ENCODE results near the gene TBRG4. TPM values are rescaled to one million over a fixed set of nuclear protein-coding genes. Genes with fewer than 3 reads are reported as not detected.

Gene TBRG4
- total and polyA plus RNA-seq, 9 donors = 28.6 to 67.5 (median 49.9) TPM

GRCh38 chr7:45151131-45151684, 39.7 kb upstream of the TBRG4 start:
- intact Hi-C loops (cut with DNase I) = no loop called here
- H3K9me3 ChIP-seq = no peaks in the 10 kb centered on the region
- no peaks in the 10 kb centered on the region for H3K4me1 ChIP-seq (ENCODE audit: insufficient read depth)
- no peak overlapping the region for H3K4me3 ChIP-seq
- no peaks in the 10 kb centered on the region for H3K36me3 ChIP-seq
- TF ChIP-seq, protein P1, sequence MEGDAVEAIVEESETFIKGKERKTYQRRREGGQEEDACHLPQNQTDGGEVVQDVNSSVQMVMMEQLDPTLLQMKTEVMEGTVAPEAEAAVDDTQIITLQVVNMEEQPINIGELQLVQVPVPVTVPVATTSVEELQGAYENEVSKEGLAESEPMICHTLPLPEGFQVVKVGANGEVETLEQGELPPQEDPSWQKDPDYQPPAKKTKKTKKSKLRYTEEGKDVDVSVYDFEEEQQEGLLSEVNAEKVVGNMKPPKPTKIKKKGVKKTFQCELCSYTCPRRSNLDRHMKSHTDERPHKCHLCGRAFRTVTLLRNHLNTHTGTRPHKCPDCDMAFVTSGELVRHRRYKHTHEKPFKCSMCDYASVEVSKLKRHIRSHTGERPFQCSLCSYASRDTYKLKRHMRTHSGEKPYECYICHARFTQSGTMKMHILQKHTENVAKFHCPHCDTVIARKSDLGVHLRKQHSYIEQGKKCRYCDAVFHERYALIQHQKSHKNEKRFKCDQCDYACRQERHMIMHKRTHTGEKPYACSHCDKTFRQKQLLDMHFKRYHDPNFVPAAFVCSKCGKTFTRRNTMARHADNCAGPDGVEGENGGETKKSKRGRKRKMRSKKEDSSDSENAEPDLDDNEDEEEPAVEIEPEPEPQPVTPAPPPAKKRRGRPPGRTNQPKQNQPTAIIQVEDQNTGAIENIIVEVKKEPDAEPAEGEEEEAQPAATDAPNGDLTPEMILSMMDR (IDR thresholded peaks at IDR 0.05) = no peak
- no peak for TF ChIP-seq POLR2A (IDR thresholded peaks at IDR 0.05)
- no peak for TF ChIP-seq EP300 (IDR thresholded peaks at IDR 0.05)
- no peak for DNase-seq
- no peak overlapping the region for H3K27ac ChIP-seq
- 62 to 68% (median 67%) methylated on average over 9 of the region's 9 CpGs for WGBS, 3 donors
- H3K27me3 ChIP-seq = no peaks in the 10 kb centered on the region

DNA sequence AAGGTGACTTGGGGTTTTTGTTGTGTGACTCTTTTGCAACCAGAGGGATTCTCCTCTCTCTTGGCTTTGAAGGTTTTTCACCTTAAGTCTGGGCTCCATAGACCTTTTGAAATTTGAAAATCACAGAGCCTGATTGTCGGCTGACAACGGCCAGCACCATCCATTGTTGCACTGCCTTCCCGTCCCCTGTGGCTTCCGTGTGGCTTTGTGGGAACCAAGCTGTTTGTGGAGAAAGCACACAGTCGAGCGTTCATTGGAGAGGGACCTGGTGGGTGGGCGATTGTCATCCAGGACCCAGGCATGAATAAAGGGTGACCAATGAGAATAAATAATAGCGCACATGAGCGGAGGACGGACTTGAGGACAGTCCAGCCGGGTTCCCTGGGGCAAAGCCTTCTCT, 38.7 kb upstream of the TBRG4 start:
- no peaks in the 10 kb centered on the region for H3K9me3 ChIP-seq
- 86 to 91% (median 87%) methylated on average over 11 of the region's 11 CpGs for WGBS, 3 donors
- H3K27me3 ChIP-seq = no peaks in the 10 kb centered on the region
- DNase-seq = no peak
- no peak overlapping the region for H3K4me3 ChIP-seq
- no peak overlapping the region for H3K27ac ChIP-seq
- no peaks in the 10 kb centered on the region for H3K36me3 ChIP-seq
- intact Hi-C loops (cut with DNase I) = no loop called here
- TF ChIP-seq POLR2A (IDR thresholded peaks at IDR 0.05) (no peak), EP300 (IDR thresholded peaks at IDR 0.05) (no peak)
- TF ChIP-seq, protein P1 (IDR thresholded peaks at IDR 0.05) = no peak
- H3K4me1 ChIP-seq (ENCODE audit: insufficient read depth) = no peaks in the 10 kb centered on the region

DNA sequence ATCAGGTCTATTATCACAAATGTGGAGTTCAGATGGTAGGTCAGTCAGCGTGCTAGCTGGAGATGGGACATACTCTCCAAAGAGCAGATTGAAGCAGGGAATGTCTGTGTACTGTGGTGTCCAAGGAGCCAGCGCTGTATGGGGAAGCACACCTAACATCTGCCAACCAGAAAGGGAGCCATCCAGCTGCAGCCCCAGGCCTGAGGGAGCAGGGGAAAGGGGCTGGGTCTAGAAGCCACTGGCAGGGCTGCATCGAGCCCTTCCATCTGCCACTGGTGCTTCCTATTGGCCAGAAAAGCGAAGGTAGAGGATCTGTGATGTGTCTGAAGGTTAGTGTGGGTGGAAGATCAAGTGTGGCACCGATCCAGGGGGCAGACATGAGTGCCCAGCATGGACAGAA, 38.1 kb upstream of the TBRG4 start:
- intact Hi-C loops (cut with DNase I) = no loop called here
- no peaks in the 10 kb centered on the region for H3K36me3 ChIP-seq
- no peak for DNase-seq
- 74 to 76% (median 75%) methylated on average over 5 of the region's 5 CpGs for WGBS, 3 donors
- no peaks in the 10 kb centered on the region for H3K27me3 ChIP-seq
- H3K4me3 ChIP-seq = no peak overlapping the region
- TF ChIP-seq POLR2A (IDR thresholded peaks at IDR 0.05) (no peak), EP300 (IDR thresholded peaks at IDR 0.05) (no peak)
- TF ChIP-seq, protein P1 (IDR thresholded peaks at IDR 0.05) = no peak
- no peaks in the 10 kb centered on the region for H3K4me1 ChIP-seq (ENCODE audit: insufficient read depth)
- no peaks in the 10 kb centered on the region for H3K9me3 ChIP-seq
- no peak overlapping the region for H3K27ac ChIP-seq

GRCh38 chr7:45148653-45148973, 37.1 kb upstream of the TBRG4 start:
- Histone ChIP-seq H3K27ac (no peak overlapping the region), H3K36me3 (no peaks in the 10 kb centered on the region), H3K27me3 (no peaks in the 10 kb centered on the region), H3K4me1 (ENCODE audit: insufficient read depth) (no peaks in the 10 kb centered on the region), H3K4me3 (no peak overlapping the region), H3K9me3 (no peaks in the 10 kb centered on the region)
- TF ChIP-seq, protein P1 (IDR thresholded peaks at IDR 0.05) = no peak
- TF ChIP-seq POLR2A (IDR thresholded peaks at IDR 0.05) = no peak
- TF ChIP-seq EP300 (IDR thresholded peaks at IDR 0.05) = no peak
- intact Hi-C loops (cut with DNase I) = no loop called here
- 68 to 80% (median 77%) methylated on average over 10 of the region's 10 CpGs for WGBS, 3 donors
- no peak for DNase-seq

Measured in ovary (tissue), 9 donors.